Endothelial cell of umbilical vein (primary cell): ENCODE results near the gene DNMT3B. TPM values are rescaled to one million over a fixed set of nuclear protein-coding genes. Genes with fewer than 3 reads are reported as not detected.

Experiments
- BruUV-seq: library from RNA; stranded (reverse); fragments of 400-500 nt; replicated peaks from 2 replicates; lab custom pipeline; 2021; lab: Mats Ljungman, UMichigan
- CTCF ChIA-PET: fragments of 300-600, 350-600 bp; sonication (Branson Sonifier 250); formaldehyde crosslinking; loops from one replicate; lab custom pipeline; 2021; ENCODE audit warnings: antibody characterized with exemption, inconsistent platforms; lab: Charles Lee
- POLR2A ChIA-PET: fragments of 300-600, 350-600 bp; sonication (Branson Sonifier 250); formaldehyde crosslinking; loops from one replicate; lab custom pipeline; 2021; ENCODE audit warnings: antibody characterized with exemption, inconsistent platforms; lab: Charles Lee
- DNase-seq: peaks from one replicate; pipeline ENCODE4 v3.0.0-alpha.2; 2011; ENCODE audit warnings: low read depth, low spot score
- FAIRE-seq: peaks from 2 replicates; lab custom pipeline; 2011; peaks lifted over from hg19 to GRCh38; lab: Jason Lieb, UNC
- H2AFZ ChIP-seq: 2 replicates; pipeline ENCODE4 v1.6.0; 2012; ENCODE audit warnings: low read depth, low read length, control low read depth, inconsistent platforms
- H3K27ac ChIP-seq: 2 replicates; pipeline ENCODE4 v1.5.1; 2011; ENCODE audit warnings: low read depth, mild to moderate bottlenecking, control low read depth, low read length, moderate library complexity; ENCODE audit not compliant: insufficient read depth
- H3K27me3 ChIP-seq, 2 experiments: 2 replicates each; pipeline versions ENCODE4 v1.6.0 to v1.6.1; 2011; ENCODE audit warnings: low read length in 2 of 2, mixed read lengths in 1 of 2; ENCODE audit not compliant: control insufficient read depth in 2 of 2, insufficient read depth in 2 of 2
- H3K36me3 ChIP-seq, 2 experiments: 2 replicates in 1 of 2; 3 replicates in 1 of 2; pipeline ENCODE4 v1.5.1; 2011; ENCODE audit warnings: low read length in 2 of 2, mild to moderate bottlenecking in 1 of 2, moderate library complexity in 1 of 2; ENCODE audit not compliant: control insufficient read depth in 2 of 2, insufficient read depth in 2 of 2; ENCODE audit errors: extremely low read depth in 1 of 2
- H3K4me1 ChIP-seq: 3 replicates; pipeline ENCODE4 v1.5.1; 2011; ENCODE audit warnings: mild to moderate bottlenecking, low read length; ENCODE audit not compliant: control insufficient read depth, insufficient read depth; ENCODE audit errors: extremely low read depth
- H3K4me2 ChIP-seq: 2 replicates; pipeline ENCODE4 v1.6.1; 2011; ENCODE audit warnings: low read length, control low read depth, mixed read lengths; ENCODE audit not compliant: insufficient read depth
- H3K4me3 ChIP-seq, 3 experiments: fragments of 200-600 bp in 1 of 3; sonication (generic), shearing (Covaris generic) in 1 of 3; replicated peaks in 1 of 3; 2 replicates each; pipeline ENCODE4 v1.5.1; 2011 to 2016; ENCODE audit warnings: control low read depth in 3 of 3, low read length in 3 of 3, mild to moderate bottlenecking in 2 of 3, inconsistent platforms in 1 of 3, low read depth in 1 of 3, moderate library complexity in 1 of 3; ENCODE audit not compliant: insufficient read depth in 1 of 3
- H3K79me2 ChIP-seq: 2 replicates; pipeline ENCODE4 v1.6.0; 2012; ENCODE audit warnings: low read length, inconsistent platforms; ENCODE audit not compliant: control insufficient read depth, insufficient read depth
- H3K9ac ChIP-seq: replicated peaks from 2 replicates; pipeline ENCODE3; 2011; ENCODE audit warnings: low read length, control low read depth; ENCODE audit not compliant: insufficient read depth; ENCODE audit errors: extremely low read depth
- H3K9me1 ChIP-seq: replicated peaks from 3 replicates; pipeline ENCODE4 v1.6.0; 2011; ENCODE audit warnings: mild to moderate bottlenecking, low read length; ENCODE audit not compliant: control insufficient read depth, insufficient read depth; ENCODE audit errors: extremely low read depth
- H3K9me3 ChIP-seq: replicated peaks from 2 replicates; pipeline ENCODE4 v1.5.1; 2012; ENCODE audit warnings: low read length, inconsistent platforms; ENCODE audit not compliant: control insufficient read depth, insufficient read depth
- H4K20me1 ChIP-seq: replicated peaks from 2 replicates; pipeline ENCODE3; 2011; ENCODE audit warnings: mild to moderate bottlenecking, low read length; ENCODE audit not compliant: control insufficient read depth, insufficient read depth; ENCODE audit errors: extremely low read depth
- CTCF ChIP-seq, 2 donors: IDR thresholded peaks; 1 replicate in 1 of 2; 2 replicates in 1 of 2; pipeline ENCODE4 v1.5.1; 2011; ENCODE audit warnings: low read length in 2 of 2, mild to moderate bottlenecking in 2 of 2, moderate library complexity in 2 of 2, control low read depth in 1 of 2, inconsistent platforms in 1 of 2, low read depth in 1 of 2; ENCODE audit not compliant: insufficient read depth in 1 of 2; ENCODE audit errors: extremely low read depth in 1 of 2
- EZH2 ChIP-seq: IDR thresholded peaks from 2 replicates; pipeline ENCODE4 v1.6.1; 2012; ENCODE audit warnings: borderline replicate concordance, low read depth, mild to moderate bottlenecking, moderate library complexity, low read length, inconsistent platforms; ENCODE audit not compliant: severe bottlenecking
- FOS ChIP-seq: IDR thresholded peaks from 2 replicates; pipeline ENCODE4 v1.6.1; 2011; ENCODE audit warnings: mild to moderate bottlenecking, low read length, moderate library complexity, borderline replicate concordance; ENCODE audit not compliant: insufficient read depth
- GATA2 ChIP-seq: IDR thresholded peaks from 2 replicates; pipeline ENCODE4 v1.7.0; 2011; ENCODE audit warnings: low read depth, mild to moderate bottlenecking, moderate library complexity, mixed read lengths, low read length; ENCODE audit not compliant: insufficient read length, insufficient read depth
- JUN ChIP-seq: IDR thresholded peaks from 2 replicates; pipeline ENCODE4 v1.6.1; 2011; ENCODE audit warnings: borderline replicate concordance, low read depth; ENCODE audit not compliant: insufficient read length, insufficient read depth
- MAX ChIP-seq: IDR thresholded peaks from 2 replicates; pipeline ENCODE4 v1.6.1; 2011; ENCODE audit not compliant: insufficient read depth, insufficient read length
- MYC ChIP-seq: IDR thresholded peaks from one replicate; pipeline ENCODE4 v1.6.1; 2011; ENCODE audit warnings: mild to moderate bottlenecking, low read depth, low read length
- POLR2A ChIP-seq: IDR thresholded peaks from 2 replicates; pipeline ENCODE4 v1.6.1; 2012; ENCODE audit warnings: low read depth, mild to moderate bottlenecking, control low read depth, low read length
- POLR2AphosphoS5 ChIP-seq: IDR thresholded peaks from 2 replicates; pipeline ENCODE4 v1.6.1; 2012; ENCODE audit warnings: low read depth, mild to moderate bottlenecking, control low read depth, low read length, moderate library complexity; ENCODE audit not compliant: insufficient read depth
- dilution Hi-C: fragments of 300-500 bp; cut with MboI; formaldehyde crosslinking; loops from one replicate; pipeline ENCODE4 v1.15.0; 2019; ENCODE audit warnings: low sequenced_read_pairs; ENCODE audit not compliant: extremely low pct_ligation_motif_present
- intact Hi-C: fragments of 100-400 bp; cut with micrococcal nuclease; formaldehyde crosslinking; loops from one replicate; pipeline ENCODE4 v1.10.0; 2022
- polyA plus RNA-seq, 4 experiments: library from polyadenylated mRNA; depleted of rRNA in 3 of 4; stranded (reverse) in 3 of 4; unstranded in 1 of 4; fragments of >200 nt; gene quantifications; 2 replicates each; pipeline versions ENCODE4 v1.2.1 to v1.2.3, GENCODE V29; 2011 to 2012; ENCODE audit warnings: missing spikeins in 1 of 4
- total RNA-seq: library from RNA; stranded (reverse); gene quantifications from 2 replicates; pipeline ENCODE4 v1.2.3, GENCODE V29; 2021

DNMT3B gene
- total and polyA plus RNA-seq, 2 donors (not counting 3 experiments of a cell fraction or from before 2014, with no cell fraction given), result 3.6 to 6.8 TPM

GRCh38 chr20:32811886-32812285, 49.7 kb downstream of the DNMT3B start:
- no peaks in the 10 kb centered on the region for H3K9me1 ChIP-seq
- DNase-seq (no peak), FAIRE-seq (no peak)
- no peak overlapping the region for H2AFZ ChIP-seq
- H3K79me2 ChIP-seq, result no peaks in the 10 kb centered on the region
- ChIA-PET CTCF (interaction anchor here (0.7 kb wide), 1 partner anchor 138 kb away, joined by 3 read pairs; the partner anchor contains the start of gene C20orf203), POLR2A (no interaction called here)
- H3K9me3 ChIP-seq, result no peaks in the 10 kb centered on the region
- peaks cover 0 to 7% of the 10 kb centered on the region in 2 experiments for H3K36me3 ChIP-seq
- H3K4me3 ChIP-seq, result no peak overlapping the region
- H3K4me2 ChIP-seq, result no peak overlapping the region
- dilution Hi-C loops (no loop called here), intact Hi-C loops (no loop called here)
- H3K27ac ChIP-seq, result no peak overlapping the region
- no peaks in the 10 kb centered on the region for H3K27me3 ChIP-seq
- H4K20me1 ChIP-seq, result no peaks in the 10 kb centered on the region
- no TSS peak for BruUV-seq
- no peak overlapping the region for H3K9ac ChIP-seq
- H3K4me1 ChIP-seq, result no peaks in the 10 kb centered on the region
- TF ChIP-seq MYC (no peak), EZH2 (no peak), POLR2A (no peak), GATA2 (no peak), CTCF (IDR thresholded peaks at IDR 0.05; ENCODE audit: extremely low read depth in 1 of 2, insufficient read depth in 1 of 2, low read depth in 1 of 2, low read length in 2 of 2) (no peak), POLR2AphosphoS5 (no peak), MAX (no peak), JUN (no peak), FOS (no peak)
